ENCODE measurements around the gene CCDC158. TPM values are rescaled to one million over a fixed set of nuclear protein-coding genes. Genes with fewer than 3 reads are reported as not detected.

Gene CCDC158
- total and polyA plus RNA-seq, 2 of the 4 experiments (the other 2 are of a cell fraction), result not detected

DNA sequence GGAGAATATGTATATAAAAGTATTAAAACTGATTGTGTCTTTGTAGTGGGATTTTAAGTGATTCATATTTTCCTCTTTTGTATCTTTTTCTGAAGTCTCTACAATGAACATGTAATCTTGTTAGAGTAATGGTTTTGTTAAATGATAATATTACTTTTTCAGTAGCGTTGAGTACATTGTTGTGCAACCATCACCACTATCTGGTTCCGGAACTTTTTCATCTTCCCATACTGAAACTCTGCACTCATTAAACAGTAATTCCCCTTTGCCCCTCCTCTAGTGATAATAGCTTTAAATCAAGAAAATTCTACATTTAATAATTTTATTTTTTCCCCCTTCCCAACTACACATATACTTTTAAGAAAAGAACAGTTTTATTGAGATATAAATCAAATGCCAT lies 37.4 kb upstream of the CCDC158 start:
- H3K36me3 ChIP-seq (ENCODE audit: control insufficient read depth, insufficient read depth, low read length), result no peaks in the 10 kb centered on the region
- no peak overlapping the region for H2AK9ac ChIP-seq (replicated peaks; ENCODE audit: low read depth, low read length, poor library complexity)
- DNase-seq (no peak), ATAC-seq (ENCODE audit: low read depth) (no peak)
- H2BK120ac ChIP-seq (ENCODE audit: low read depth, low read length), result no peak overlapping the region
- dilution Hi-C loops (cut with HindIII; ENCODE audit: low sequenced_read_pairs, unreplicated experiment) (no loop called here), intact Hi-C loops (cut with micrococcal nuclease) (no loop called here), in situ Hi-C loops (cut with MboI; ENCODE audit: low sequenced_read_pairs) (no loop called here)
- H2BK5ac ChIP-seq (ENCODE audit: low read depth, low read length, poor library complexity, severe bottlenecking), result no peak overlapping the region
- H4K8ac ChIP-seq (ENCODE audit: low read depth in 2 of 2, low read length in 2 of 2), result no peak overlapping the region
- H3K4me1 ChIP-seq (ENCODE audit: control insufficient read depth, insufficient read depth, low read length), result 0 out of 2 replicates have a peak, but pooled peaks cover 3% of the 10 kb centered on the region
- H3K23ac ChIP-seq (ENCODE audit: low read depth, low read length), result no peak overlapping the region
- H4K20me1 ChIP-seq (ENCODE audit: insufficient read depth, low read length), result no peaks in the 10 kb centered on the region
- no TSS peak for BruUV-seq (replicated peaks)
- ChIA-PET POLR2A (ENCODE audit: unreplicated experiment) (no interaction called here), CTCF (no interaction called here)
- no peak overlapping the region for H2BK15ac ChIP-seq (ENCODE audit: low read depth, low read length)
- no peaks in the 10 kb centered on the region for H3K79me1 ChIP-seq (ENCODE audit: low read depth in 1 of 2, low read length in 2 of 2)
- TF ChIP-seq MAFK (IDR thresholded peaks at IDR 0.05; ENCODE audit: low read depth, low read length) (no peak), MAZ (IDR thresholded peaks at IDR 0.05; ENCODE audit: borderline replicate concordance, low read depth, low read length) (no peak), RAD21 (IDR thresholded peaks at IDR 0.05; ENCODE audit: low read length) (no peak), CEBPB (IDR thresholded peaks at IDR 0.05; ENCODE audit: low read depth, low read length) (no peak), CHD1 (IDR thresholded peaks at IDR 0.05; ENCODE audit: low read depth, low read length) (no peak)
- no peak overlapping the region for H3K9ac ChIP-seq (ENCODE audit: low read depth, low read length)
- no peak overlapping the region for H2BK20ac ChIP-seq (ENCODE audit: low read depth, low read length)
- no peak overlapping the region for H3K18ac ChIP-seq (ENCODE audit: low read depth, low read length)
- no peak overlapping the region for H3K4ac ChIP-seq (ENCODE audit: low read depth, low read length)
- H3K56ac ChIP-seq (ENCODE audit: extremely low read depth, insufficient read depth, low read length), result no peak overlapping the region
- no CpG with 5 or more reads among the region's 2 CpGs for WGBS, 2 experiments (ENCODE audit: extremely low coverage in 2 of 2, insufficient read length in 1 of 2)
- no peak overlapping the region for H3K27ac ChIP-seq (ENCODE audit: insufficient read depth, low read length)
- no peak overlapping the region for H4K5ac ChIP-seq (ENCODE audit: low read depth, low read length)
- H2AK5ac ChIP-seq (ENCODE audit: low read depth, low read length), result no peak overlapping the region
- H2AFZ ChIP-seq (replicated peaks; ENCODE audit: low read length, poor library complexity), result no peak overlapping the region
- H3K9me1 ChIP-seq (ENCODE audit: insufficient read depth, low read length), result peaks cover 2% of the 10 kb centered on the region; the same call in 1 of the 2 replicates
- no peak overlapping the region for H3K14ac ChIP-seq (replicated peaks; ENCODE audit: low read depth, low read length)
- no peak overlapping the region for H3K4me2 ChIP-seq (ENCODE audit: low read depth, low read length)
- H3K4me3 ChIP-seq (ENCODE audit: insufficient read depth, low read depth, low read length), result no peak overlapping the region
- no peak overlapping the region for H4K91ac ChIP-seq (ENCODE audit: insufficient read depth, low read depth, low read length)
- peaks cover 2% of the 10 kb centered on the region; the same call in 1 of the 2 replicates for H3K9me3 ChIP-seq (ENCODE audit: control insufficient read depth, insufficient read depth, low read length)
- peaks cover under 1% of the 10 kb centered on the region; the same call in 1 of the 2 replicates for H3K27me3 ChIP-seq (ENCODE audit: control insufficient read depth, insufficient read depth, low read length)
